HepG2 (cell line): Measurements from ENCODE around the gene DDIT4. TPM values are rescaled to one million over a fixed set of nuclear protein-coding genes. Genes with fewer than 3 reads are reported as not detected.

Source experiments
- ATAC-seq: fragments of 200-7000 bp; cut with Tn5 transposase; 3 replicates; pipeline ENCODE4 v1.9.1; 2020; ENCODE audit warnings: mild to moderate bottlenecking, moderate library complexity
- BruUV-seq: library from RNA; stranded (reverse); fragments of 400-500 nt; replicated peaks from 2 replicates; lab custom pipeline; 2021; lab: Mats Ljungman, UMichigan
- CTCF ChIA-PET: fragments of 300-600 bp; formaldehyde crosslinking; extraction: SDS; loops from one replicate; lab custom pipeline; 2021; ENCODE audit warnings: low total read pairs, inconsistent platforms, low intra/inter-chr PET ratio; lab: Yijun Ruan, JAX
- POLR2A ChIA-PET: fragments of 350-600 bp; sonication (Branson Sonifier 250); formaldehyde crosslinking; loops from one replicate; lab custom pipeline; 2020; ENCODE audit warnings: antibody characterized with exemption, inconsistent platforms; lab: Yijun Ruan, JAX
- DNase-seq: peaks from one replicate; pipeline ENCODE4 v3.0.0-alpha.2; 2015; ENCODE audit warnings: low spot score
- FAIRE-seq: peaks from 3 replicates; lab custom pipeline; 2011; peaks lifted over from hg19 to GRCh38; lab: Jason Lieb, UNC
- H2AFZ ChIP-seq: one replicate; pipeline ENCODE4 v1.6.1; 2011; ENCODE audit warnings: low read length, inconsistent platforms
- H3K27ac ChIP-seq: fragments of 300-600 bp; 3 replicates; pipeline ENCODE4 v1.8.0; 2011; ENCODE audit warnings: mixed run types, mild to moderate bottlenecking, mixed read lengths, low read length, inconsistent platforms; ENCODE audit not compliant: insufficient read depth; ENCODE audit errors: extremely low read length
- H3K27me3 ChIP-seq, 2 experiments: fragments of 200-600 bp in 1 of 2; 2 replicates in 1 of 2; 3 replicates in 1 of 2; pipeline versions ENCODE4 v1.6.0 to v1.8.0; 2011; ENCODE audit warnings: low read length in 2 of 2, mild to moderate bottlenecking in 2 of 2, moderate library complexity in 2 of 2, inconsistent platforms in 1 of 2; ENCODE audit not compliant: insufficient read depth in 2 of 2, control insufficient read depth in 1 of 2
- H3K36me3 ChIP-seq, 2 experiments: fragments of 200-600 bp in 1 of 2; replicated peaks in 1 of 2; 2 replicates in 1 of 2; 3 replicates in 1 of 2; pipeline versions ENCODE4 v1.5.1 to v1.8.0; 2011; ENCODE audit warnings: low read length in 2 of 2, inconsistent platforms in 1 of 2; ENCODE audit not compliant: insufficient read depth in 2 of 2, control insufficient read depth in 1 of 2
- H3K4me1 ChIP-seq: 2 replicates; pipeline ENCODE4 v1.5.1; 2012; ENCODE audit warnings: low read length, inconsistent platforms; ENCODE audit not compliant: insufficient read depth
- H3K4me2 ChIP-seq: 2 replicates; pipeline ENCODE4 v1.6.0; 2011; ENCODE audit warnings: low read depth, low read length, inconsistent platforms
- H3K4me3 ChIP-seq, 3 experiments: fragments of 200-600 bp in 1 of 3; sonication (generic), shearing (Covaris generic) in 1 of 3; replicated peaks in 1 of 3; 2 replicates each; pipeline ENCODE4 v1.5.1; 2011 to 2016; ENCODE audit warnings: low read length in 3 of 3, inconsistent platforms in 2 of 3, low read depth in 2 of 3, mild to moderate bottlenecking in 2 of 3, control low read depth in 1 of 3, mixed read lengths in 1 of 3; ENCODE audit not compliant: insufficient read depth in 1 of 3
- H3K79me2 ChIP-seq: one replicate; pipeline ENCODE4 v1.6.1; 2011; ENCODE audit warnings: low read length, inconsistent platforms; ENCODE audit not compliant: insufficient read depth
- H3K9ac ChIP-seq: 2 replicates; pipeline ENCODE4 v1.6.0; 2011; ENCODE audit warnings: mild to moderate bottlenecking, low read depth, low read length, inconsistent platforms; ENCODE audit not compliant: insufficient read depth
- H3K9me3 ChIP-seq: 2 replicates; pipeline ENCODE4 v1.5.1; 2012; ENCODE audit warnings: mild to moderate bottlenecking, low read length
- H4K20me1 ChIP-seq: 2 replicates; pipeline ENCODE4 v1.6.0; 2011; ENCODE audit warnings: inconsistent platforms, mild to moderate bottlenecking, low read length, moderate library complexity; ENCODE audit not compliant: insufficient read depth
- BHLHE40 ChIP-seq: IDR thresholded peaks from 2 replicates; pipeline ENCODE4 v1.6.1; 2011; ENCODE audit warnings: low read length, improper control_type of control experiment
- PLRG1 ChIP-seq: fragments of 450-650 bp; conservative IDR thresholded peaks from 2 replicates; pipeline ENCODE4 v1.6.1; 2016
- SETDB1 ChIP-seq: sonication (generic); formaldehyde crosslinking; IDR thresholded peaks from 2 replicates; pipeline ENCODE4 v1.5.1; 2020; ENCODE audit warnings: missing genetic modification reagents, mild to moderate bottlenecking, borderline replicate concordance
- ZNF569 ChIP-seq: sonication (generic); formaldehyde crosslinking; IDR thresholded peaks from 2 replicates; pipeline ENCODE4 v1.5.0; 2020; ENCODE audit warnings: mild to moderate bottlenecking, missing genetic modification reagents, moderate library complexity, borderline replicate concordance
- WGBS: methylation state at CpG from one replicate; pipeline ENCODE4 v1.1.6; 2017; ENCODE audit warnings: low lambda C conversion rate; 5-methylcytosine and 5-hydroxymethylcytosine counted together
- in situ Hi-C: cut with HindIII; loops from 2 replicates; pipeline ENCODE4 v1.10.0; 2017; ENCODE audit warnings: low pct_unique_long_range_greater_than_20kb; ENCODE audit not compliant: extremely low pct_ligation_motif_present
- intact Hi-C: fragments of 100-400 bp; cut with micrococcal nuclease; formaldehyde crosslinking; loops from one replicate; pipeline ENCODE4 v1.10.0; 2022; ENCODE audit not compliant: unreplicated experiment
- polyA plus RNA-seq, 8 experiments: library from polyadenylated mRNA; depleted of rRNA in 3 of 8; stranded (reverse) in 7 of 8; unstranded in 1 of 8; fragments of >200 nt; fragmentation: Illumina TruSeq in 4 of 8; extraction: Trizol in 4 of 8; gene quantifications; 2 replicates each; pipeline versions ENCODE4 v1.2.1 to v1.2.3, GENCODE V29; 2011 to 2016; ENCODE audit warnings: low read depth in 4 of 8, missing spikeins in 1 of 8, mixed read lengths in 1 of 8; ENCODE audit not compliant: insufficient read depth in 1 of 8
- total RNA-seq, 5 experiments: library from RNA; depleted of rRNA; stranded (reverse); fragments of >200 nt; fragmentation: Illumina TruSeq; extraction: Trizol; gene quantifications; 2 replicates each; pipeline ENCODE4 v1.2.3, GENCODE V29; 2016; ENCODE audit warnings: low read depth in 1 of 5
- TF ChIP-seq, protein P1 (sequence below): sonication (generic); formaldehyde crosslinking; IDR thresholded peaks from 2 replicates; pipeline ENCODE4 v1.5.0; 2020; ENCODE audit warnings: missing genetic modification reagents, mild to moderate bottlenecking, borderline replicate concordance
- TF ChIP-seq, protein P2 (sequence below): sonication (generic); formaldehyde crosslinking; IDR thresholded peaks from 2 replicates; pipeline ENCODE4 v1.8.0; 2022; ENCODE audit warnings: mild to moderate bottlenecking, missing genetic modification reagents, moderate library complexity
- TF ChIP-seq, protein P3 (sequence below): sonication (generic); formaldehyde crosslinking; IDR thresholded peaks from 2 replicates; pipeline ENCODE4 v1.5.0; 2020; ENCODE audit warnings: mild to moderate bottlenecking, missing genetic modification reagents, moderate library complexity
- TF ChIP-seq, protein P4 (sequence below): sonication (generic); formaldehyde crosslinking; IDR thresholded peaks from 2 replicates; pipeline ENCODE4 v1.5.1; 2020; ENCODE audit warnings: mild to moderate bottlenecking, missing genetic modification reagents, moderate library complexity
- TF ChIP-seq, protein P5 (sequence below): sonication (generic); formaldehyde crosslinking; IDR thresholded peaks from 2 replicates; pipeline ENCODE4 v1.4.0; 2020; ENCODE audit warnings: missing genetic modification reagents

The DDIT4 gene
- total and polyA plus RNA-seq, 2 of the 13 experiments (the other 11 are each of a cell fraction or from before 2014, with no cell fraction given), result 35.6 to 40.7 TPM

DNA sequence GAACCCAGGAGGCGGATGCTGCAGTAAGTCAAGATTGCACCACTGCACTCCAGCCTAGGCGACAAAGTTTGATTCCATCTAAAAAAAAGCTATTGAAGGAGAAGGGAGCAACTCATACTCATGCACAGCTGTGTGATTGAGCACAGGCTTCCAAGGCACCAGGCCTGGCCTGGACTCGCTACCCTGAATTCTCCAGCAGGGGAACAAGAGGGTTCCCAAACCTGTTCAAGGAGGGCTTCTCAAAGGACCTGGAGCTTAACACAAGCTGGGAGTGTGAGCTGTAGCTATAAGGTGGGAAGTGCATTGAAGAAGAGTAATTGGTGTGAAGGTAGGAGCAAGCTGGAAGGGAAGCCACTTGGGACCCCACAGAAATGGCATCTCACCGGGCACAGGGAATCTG is 15.1 kb upstream of the DDIT4 start (continued):
- TF ChIP-seq BHLHE40 (no peak), SETDB1 (CRISPR knock-in tag) (no peak)
- TF ChIP-seq, protein P1, sequence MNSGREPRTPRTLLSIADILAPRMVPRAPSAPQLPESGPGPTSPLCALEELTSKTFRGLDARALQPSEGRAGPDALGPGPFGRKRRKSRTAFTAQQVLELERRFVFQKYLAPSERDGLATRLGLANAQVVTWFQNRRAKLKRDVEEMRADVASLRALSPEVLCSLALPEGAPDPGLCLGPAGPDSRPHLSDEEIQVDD (CRISPR knock-in tag), result no peak
- TF ChIP-seq, protein P2, sequence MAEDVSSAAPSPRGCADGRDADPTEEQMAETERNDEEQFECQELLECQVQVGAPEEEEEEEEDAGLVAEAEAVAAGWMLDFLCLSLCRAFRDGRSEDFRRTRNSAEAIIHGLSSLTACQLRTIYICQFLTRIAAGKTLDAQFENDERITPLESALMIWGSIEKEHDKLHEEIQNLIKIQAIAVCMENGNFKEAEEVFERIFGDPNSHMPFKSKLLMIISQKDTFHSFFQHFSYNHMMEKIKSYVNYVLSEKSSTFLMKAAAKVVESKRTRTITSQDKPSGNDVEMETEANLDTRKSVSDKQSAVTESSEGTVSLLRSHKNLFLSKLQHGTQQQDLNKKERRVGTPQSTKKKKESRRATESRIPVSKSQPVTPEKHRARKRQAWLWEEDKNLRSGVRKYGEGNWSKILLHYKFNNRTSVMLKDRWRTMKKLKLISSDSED (CRISPR knock-in tag), result no peak

DNA sequence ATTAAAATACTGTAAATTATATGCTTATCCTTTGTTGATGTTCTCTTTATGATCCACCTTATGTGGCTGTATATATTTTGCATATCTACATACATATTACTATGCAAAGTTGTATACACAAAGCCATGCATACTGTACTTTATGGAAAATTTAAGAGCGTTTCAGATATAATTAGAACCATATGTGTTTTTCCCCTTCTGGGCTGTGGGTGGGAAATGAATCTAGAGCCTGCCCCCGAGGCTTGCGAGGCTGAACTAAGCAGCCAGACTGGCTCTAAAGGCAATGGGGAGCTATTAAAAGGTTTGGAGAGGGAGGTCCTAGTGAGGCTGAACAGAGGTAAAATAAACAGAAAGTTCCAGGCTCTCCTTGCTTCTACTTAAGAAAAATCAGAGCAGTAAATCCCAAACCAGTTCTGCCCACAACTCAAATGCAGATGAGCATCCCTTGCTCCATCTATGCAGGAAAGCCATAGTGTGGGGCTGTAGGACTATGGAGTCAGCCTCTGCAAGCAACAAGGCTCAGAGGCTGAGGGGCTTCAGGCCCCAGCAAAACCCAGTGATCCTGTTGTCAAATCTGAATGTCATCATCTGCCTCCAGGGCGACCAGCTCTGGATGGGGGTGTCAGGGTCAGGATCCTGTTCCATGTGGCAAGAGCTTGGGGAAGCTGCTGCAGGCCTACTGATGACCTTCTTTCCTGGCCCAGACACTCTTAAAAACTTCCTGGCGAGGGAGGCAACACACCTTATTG is 14.1 kb upstream of the DDIT4 start:
- no peaks in the 10 kb centered on the region for H4K20me1 ChIP-seq
- ChIA-PET CTCF (no interaction called here), POLR2A (interaction anchor here (1.1 to 5.8 kb wide), 8 partner anchors 10 to 72 kb away, joined by 3 to 155 read pairs (median 10); partner anchors contain the start of genes ANAPC16, ASCC1 and DDIT4)
- no peak overlapping the region for H2AFZ ChIP-seq
- peak overlapping the region; percentile 74 for H3K9ac ChIP-seq
- intact Hi-C loops (loop anchor here (2.0 kb wide), 2 partner anchors 43 to 69 kb away; partner anchors contain the start of genes ANAPC16 and ASCC1), in situ Hi-C loops (no loop called here)
- FAIRE-seq (no peak), DNase-seq (no peak), ATAC-seq (peak; percentile 8)
- peaks cover 89% of the 10 kb centered on the region for H3K4me1 ChIP-seq
- no peaks in the 10 kb centered on the region for H3K79me2 ChIP-seq
- no peaks in the 10 kb centered on the region for H3K9me3 ChIP-seq
- peak overlapping the region; percentile 91 for H3K27ac ChIP-seq
- 41% methylated on average over 4 of the region's 5 CpGs for whole genome bisulfite sequencing
- BruUV-seq, result no TSS peak
- H3K27me3 ChIP-seq, result no peaks in the 10 kb centered on the region
- H3K4me3 ChIP-seq, result peak overlapping the region; percentile 11 to 74 (median 50); a peak in 5 of 6 replicates
- H3K4me2 ChIP-seq, result peak overlapping the region; percentile 91
- no peaks in the 10 kb centered on the region for H3K36me3 ChIP-seq
- TF ChIP-seq, protein P3, sequence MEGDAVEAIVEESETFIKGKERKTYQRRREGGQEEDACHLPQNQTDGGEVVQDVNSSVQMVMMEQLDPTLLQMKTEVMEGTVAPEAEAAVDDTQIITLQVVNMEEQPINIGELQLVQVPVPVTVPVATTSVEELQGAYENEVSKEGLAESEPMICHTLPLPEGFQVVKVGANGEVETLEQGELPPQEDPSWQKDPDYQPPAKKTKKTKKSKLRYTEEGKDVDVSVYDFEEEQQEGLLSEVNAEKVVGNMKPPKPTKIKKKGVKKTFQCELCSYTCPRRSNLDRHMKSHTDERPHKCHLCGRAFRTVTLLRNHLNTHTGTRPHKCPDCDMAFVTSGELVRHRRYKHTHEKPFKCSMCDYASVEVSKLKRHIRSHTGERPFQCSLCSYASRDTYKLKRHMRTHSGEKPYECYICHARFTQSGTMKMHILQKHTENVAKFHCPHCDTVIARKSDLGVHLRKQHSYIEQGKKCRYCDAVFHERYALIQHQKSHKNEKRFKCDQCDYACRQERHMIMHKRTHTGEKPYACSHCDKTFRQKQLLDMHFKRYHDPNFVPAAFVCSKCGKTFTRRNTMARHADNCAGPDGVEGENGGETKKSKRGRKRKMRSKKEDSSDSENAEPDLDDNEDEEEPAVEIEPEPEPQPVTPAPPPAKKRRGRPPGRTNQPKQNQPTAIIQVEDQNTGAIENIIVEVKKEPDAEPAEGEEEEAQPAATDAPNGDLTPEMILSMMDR (CRISPR knock-in tag), result peak; percentile 31; the same call in 1 of the 2 replicates
- TF ChIP-seq, protein P4, sequence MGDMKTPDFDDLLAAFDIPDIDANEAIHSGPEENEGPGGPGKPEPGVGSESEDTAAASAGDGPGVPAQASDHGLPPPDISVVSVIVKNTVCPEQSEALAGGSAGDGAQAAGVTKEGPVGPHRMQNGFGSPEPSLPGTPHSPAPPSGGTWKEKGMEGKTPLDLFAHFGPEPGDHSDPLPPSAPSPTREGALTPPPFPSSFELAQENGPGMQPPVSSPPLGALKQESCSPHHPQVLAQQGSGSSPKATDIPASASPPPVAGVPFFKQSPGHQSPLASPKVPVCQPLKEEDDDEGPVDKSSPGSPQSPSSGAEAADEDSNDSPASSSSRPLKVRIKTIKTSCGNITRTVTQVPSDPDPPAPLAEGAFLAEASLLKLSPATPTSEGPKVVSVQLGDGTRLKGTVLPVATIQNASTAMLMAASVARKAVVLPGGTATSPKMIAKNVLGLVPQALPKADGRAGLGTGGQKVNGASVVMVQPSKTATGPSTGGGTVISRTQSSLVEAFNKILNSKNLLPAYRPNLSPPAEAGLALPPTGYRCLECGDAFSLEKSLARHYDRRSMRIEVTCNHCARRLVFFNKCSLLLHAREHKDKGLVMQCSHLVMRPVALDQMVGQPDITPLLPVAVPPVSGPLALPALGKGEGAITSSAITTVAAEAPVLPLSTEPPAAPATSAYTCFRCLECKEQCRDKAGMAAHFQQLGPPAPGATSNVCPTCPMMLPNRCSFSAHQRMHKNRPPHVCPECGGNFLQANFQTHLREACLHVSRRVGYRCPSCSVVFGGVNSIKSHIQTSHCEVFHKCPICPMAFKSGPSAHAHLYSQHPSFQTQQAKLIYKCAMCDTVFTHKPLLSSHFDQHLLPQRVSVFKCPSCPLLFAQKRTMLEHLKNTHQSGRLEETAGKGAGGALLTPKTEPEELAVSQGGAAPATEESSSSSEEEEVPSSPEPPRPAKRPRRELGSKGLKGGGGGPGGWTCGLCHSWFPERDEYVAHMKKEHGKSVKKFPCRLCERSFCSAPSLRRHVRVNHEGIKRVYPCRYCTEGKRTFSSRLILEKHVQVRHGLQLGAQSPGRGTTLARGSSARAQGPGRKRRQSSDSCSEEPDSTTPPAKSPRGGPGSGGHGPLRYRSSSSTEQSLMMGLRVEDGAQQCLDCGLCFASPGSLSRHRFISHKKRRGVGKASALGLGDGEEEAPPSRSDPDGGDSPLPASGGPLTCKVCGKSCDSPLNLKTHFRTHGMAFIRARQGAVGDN (CRISPR knock-in tag), result no peak
- TF ChIP-seq ZNF569 (0 out of 2 replicates have a peak, but pooled peaks have one; percentile 13), PLRG1 (no peak)
- TF ChIP-seq, protein P5, sequence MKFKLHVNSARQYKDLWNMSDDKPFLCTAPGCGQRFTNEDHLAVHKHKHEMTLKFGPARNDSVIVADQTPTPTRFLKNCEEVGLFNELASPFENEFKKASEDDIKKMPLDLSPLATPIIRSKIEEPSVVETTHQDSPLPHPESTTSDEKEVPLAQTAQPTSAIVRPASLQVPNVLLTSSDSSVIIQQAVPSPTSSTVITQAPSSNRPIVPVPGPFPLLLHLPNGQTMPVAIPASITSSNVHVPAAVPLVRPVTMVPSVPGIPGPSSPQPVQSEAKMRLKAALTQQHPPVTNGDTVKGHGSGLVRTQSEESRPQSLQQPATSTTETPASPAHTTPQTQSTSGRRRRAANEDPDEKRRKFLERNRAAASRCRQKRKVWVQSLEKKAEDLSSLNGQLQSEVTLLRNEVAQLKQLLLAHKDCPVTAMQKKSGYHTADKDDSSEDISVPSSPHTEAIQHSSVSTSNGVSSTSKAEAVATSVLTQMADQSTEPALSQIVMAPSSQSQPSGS (CRISPR knock-in tag), result 0 out of 2 replicates have a peak, but pooled peaks have one; percentile 1
